NB4 (cell line): ENCODE data around the gene PPRC1.

Experiments
- POLR2A ChIP-seq: IDR thresholded peaks from 2 replicates; pipeline ENCODE4 v1.6.1; 2011; ENCODE audit warnings: mild to moderate bottlenecking; ENCODE audit not compliant: insufficient read length; ENCODE audit errors: extremely low read depth
- TF ChIP-seq, protein P1 (sequence below): IDR thresholded peaks from one replicate; pipeline ENCODE4 v1.5.1; 2012; ENCODE audit warnings: low read depth, low read length
- TF ChIP-seq, protein P2 (sequence below): IDR thresholded peaks from 2 replicates; pipeline ENCODE4 v1.6.1; 2011; ENCODE audit warnings: low read depth, low read length

DNA sequence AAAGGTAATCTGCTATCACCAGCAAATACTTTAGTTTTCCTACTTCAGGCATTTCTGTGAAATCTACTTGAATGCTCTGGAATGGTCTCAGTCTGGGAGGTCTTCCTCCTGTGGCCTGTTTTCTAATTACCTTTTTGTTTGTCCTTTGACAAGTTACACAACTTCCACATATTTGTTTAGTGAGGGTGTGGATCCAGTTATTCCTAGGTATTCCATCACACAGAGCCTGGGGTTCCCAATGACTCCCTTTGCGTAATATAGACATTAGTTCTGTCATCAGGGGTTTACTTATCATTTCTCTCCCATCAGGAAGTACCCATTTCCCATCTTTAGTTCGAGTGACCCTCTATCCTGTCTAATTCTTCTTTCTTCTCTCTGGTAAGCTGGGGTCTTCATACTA, 65.2 kb downstream of the PPRC1 start:
- TF ChIP-seq, protein P1, sequence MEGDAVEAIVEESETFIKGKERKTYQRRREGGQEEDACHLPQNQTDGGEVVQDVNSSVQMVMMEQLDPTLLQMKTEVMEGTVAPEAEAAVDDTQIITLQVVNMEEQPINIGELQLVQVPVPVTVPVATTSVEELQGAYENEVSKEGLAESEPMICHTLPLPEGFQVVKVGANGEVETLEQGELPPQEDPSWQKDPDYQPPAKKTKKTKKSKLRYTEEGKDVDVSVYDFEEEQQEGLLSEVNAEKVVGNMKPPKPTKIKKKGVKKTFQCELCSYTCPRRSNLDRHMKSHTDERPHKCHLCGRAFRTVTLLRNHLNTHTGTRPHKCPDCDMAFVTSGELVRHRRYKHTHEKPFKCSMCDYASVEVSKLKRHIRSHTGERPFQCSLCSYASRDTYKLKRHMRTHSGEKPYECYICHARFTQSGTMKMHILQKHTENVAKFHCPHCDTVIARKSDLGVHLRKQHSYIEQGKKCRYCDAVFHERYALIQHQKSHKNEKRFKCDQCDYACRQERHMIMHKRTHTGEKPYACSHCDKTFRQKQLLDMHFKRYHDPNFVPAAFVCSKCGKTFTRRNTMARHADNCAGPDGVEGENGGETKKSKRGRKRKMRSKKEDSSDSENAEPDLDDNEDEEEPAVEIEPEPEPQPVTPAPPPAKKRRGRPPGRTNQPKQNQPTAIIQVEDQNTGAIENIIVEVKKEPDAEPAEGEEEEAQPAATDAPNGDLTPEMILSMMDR = no peak
- TF ChIP-seq POLR2A = no peak
- TF ChIP-seq, protein P2, sequence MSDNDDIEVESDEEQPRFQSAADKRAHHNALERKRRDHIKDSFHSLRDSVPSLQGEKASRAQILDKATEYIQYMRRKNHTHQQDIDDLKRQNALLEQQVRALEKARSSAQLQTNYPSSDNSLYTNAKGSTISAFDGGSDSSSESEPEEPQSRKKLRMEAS = no peak
